OCI-LY7 (cell line): ENCODE data around the gene ZNF117. TPM values are rescaled to one million over a fixed set of nuclear protein-coding genes. Genes with fewer than 3 reads are reported as not detected.

Source experiments
- BruUV-seq: library from RNA; stranded (reverse); fragments of 400-500 nt; replicated peaks from 2 replicates; lab custom pipeline; 2021; lab: Mats Ljungman, UMichigan
- CTCF ChIA-PET: fragments of 300-600 bp; sonication (Branson Sonifier 250); formaldehyde crosslinking; loops from one replicate; lab custom pipeline; 2022; ENCODE audit warnings: antibody characterized with exemption; ENCODE audit not compliant: unreplicated experiment; lab: Charles Lee
- POLR2A ChIA-PET: fragments of 300-600 bp; sonication (Branson Sonifier 250); formaldehyde crosslinking; loops from one replicate; lab custom pipeline; 2022; ENCODE audit warnings: antibody characterized with exemption; lab: Charles Lee
- DNase-seq: peaks from one replicate; pipeline ENCODE4 v3.0.0-alpha.2; 2015; ENCODE audit warnings: low spot score
- H2AFZ ChIP-seq: fragments of 200-600 bp; sonication (generic), shearing (Covaris generic); 2 replicates; pipeline ENCODE4 v1.6.1; 2014; ENCODE audit warnings: mild to moderate bottlenecking, antibody characterized with exemption, low read length, moderate library complexity
- H3K27ac ChIP-seq: fragments of 200-600 bp; sonication (generic); 2 replicates; pipeline ENCODE4 v1.5.1; 2014; ENCODE audit warnings: mixed run types, low read depth, mild to moderate bottlenecking, moderate library complexity, low read length, inconsistent platforms; ENCODE audit not compliant: poor library complexity, severe bottlenecking
- H3K36me3 ChIP-seq: fragments of 200-600 bp; sonication (generic); 2 replicates; pipeline ENCODE4 v1.6.1; 2014; ENCODE audit warnings: mild to moderate bottlenecking, antibody characterized with exemption, low read length, moderate library complexity, mixed read lengths; ENCODE audit not compliant: insufficient read depth
- H3K4me1 ChIP-seq: fragments of 200-600 bp; sonication (generic); 2 replicates; pipeline ENCODE4 v1.5.1; 2014; ENCODE audit warnings: mild to moderate bottlenecking, low read length; ENCODE audit not compliant: insufficient read depth, poor library complexity, severe bottlenecking
- H3K4me2 ChIP-seq: fragments of 200-600 bp; sonication (generic); 2 replicates; pipeline ENCODE4 v1.6.1; 2014; ENCODE audit warnings: mild to moderate bottlenecking, low read length
- H3K4me3 ChIP-seq: fragments of 200-600 bp; sonication (generic); 2 replicates; pipeline ENCODE4 v1.5.1; 2014; ENCODE audit warnings: mild to moderate bottlenecking, low read depth, low read length; ENCODE audit not compliant: poor library complexity, severe bottlenecking
- H3K79me2 ChIP-seq: fragments of 200-600 bp; sonication (generic); 2 replicates; pipeline ENCODE4 v1.6.1; 2016; ENCODE audit warnings: low read depth, mild to moderate bottlenecking, low read length, moderate library complexity, mixed read lengths; ENCODE audit not compliant: insufficient read depth
- H3K9me2 ChIP-seq: fragments of 200-600 bp; sonication (generic); 2 replicates; pipeline ENCODE4 v1.6.1; 2016; ENCODE audit warnings: mild to moderate bottlenecking, low read length, mixed read lengths; ENCODE audit not compliant: insufficient read depth
- H3K9me3 ChIP-seq: fragments of 200-600 bp; sonication (generic); 2 replicates; pipeline ENCODE4 v1.6.1; 2014; ENCODE audit warnings: mild to moderate bottlenecking, mixed run types, low read length, mixed read lengths
- H4K20me1 ChIP-seq: fragments of 200-600 bp; sonication (generic); 2 replicates; pipeline ENCODE4 v1.6.1; 2014; ENCODE audit warnings: mild to moderate bottlenecking, antibody characterized with exemption, low read length, moderate library complexity, mixed read lengths; ENCODE audit not compliant: insufficient read depth
- CTCF ChIP-seq: fragments of 200-600 bp; sonication (generic); conservative IDR thresholded peaks from 2 replicates; pipeline ENCODE4 v1.5.1; 2014; ENCODE audit warnings: mild to moderate bottlenecking, antibody characterized with exemption, low read length, moderate library complexity, mixed read lengths
- EZH2phosphoT487 ChIP-seq: fragments of 200-600 bp; sonication (generic); IDR thresholded peaks from 2 replicates; pipeline ENCODE4 v1.6.1; 2018; ENCODE audit warnings: low read depth, borderline replicate concordance, mild to moderate bottlenecking, mixed run types, antibody characterized with exemption, low read length, moderate library complexity, mixed read lengths
- intact Hi-C: fragments of 100-400 bp; cut with micrococcal nuclease; formaldehyde crosslinking; loops from one replicate; pipeline ENCODE4 v1.10.0; 2022; ENCODE audit not compliant: unreplicated experiment
- total RNA-seq, 2 experiments: library from RNA; depleted of rRNA in 1 of 2; stranded (reverse); fragments of >200 nt in 1 of 2; shearing (Covaris generic) in 1 of 2; gene quantifications; 2 replicates each; pipeline ENCODE4 v1.2.3, GENCODE V29; 2014 to 2022

ZNF117 gene
- total RNA-seq, 2 experiments from 2014 or later = 19.5 to 32.8 TPM

- no peak overlapping the region for H3K4me3 ChIP-seq
- no peaks in the 10 kb centered on the region for H3K9me2 ChIP-seq
- POLR2A ChIA-PET = no interaction called here
- H3K27ac ChIP-seq = peak overlapping the region; percentile 96
- BruUV-seq = no TSS peak
- CTCF ChIA-PET = no interaction called here
- H4K20me1 ChIP-seq = no peaks in the 10 kb centered on the region
- peaks cover 85% of the 10 kb centered on the region for H3K36me3 ChIP-seq
- peaks cover 50% of the 10 kb centered on the region for H3K4me1 ChIP-seq
- peaks cover 60% of the 10 kb centered on the region for H3K79me2 ChIP-seq
- TF ChIP-seq CTCF = no peak
- no peak for DNase-seq
- H2AFZ ChIP-seq = no peak overlapping the region
- intact Hi-C loops = no loop called here
- no peak overlapping the region for H3K4me2 ChIP-seq
- H3K9me3 ChIP-seq = peaks cover 42% of the 10 kb centered on the region
Observed at GRCh38 chr7:65001291-65001814, 10.5 kb upstream of the ZNF117 start.

- no peak for TF ChIP-seq EZH2phosphoT487
- TF ChIP-seq CTCF = no peak
- no TSS peak for BruUV-seq
- H2AFZ ChIP-seq = no peak overlapping the region
- H3K4me2 ChIP-seq = peak overlapping the region; percentile 58
- H3K79me2 ChIP-seq = peaks cover 40% of the 10 kb centered on the region
- POLR2A ChIA-PET = interaction anchor here (0.6 kb wide), 1 partner anchor 38 kb away, joined by 4 read pairs; no protein-coding TSS in a partner anchor
- H3K9me2 ChIP-seq = no peaks in the 10 kb centered on the region
- peaks cover 45% of the 10 kb centered on the region for H3K9me3 ChIP-seq
- H3K27ac ChIP-seq = peak overlapping the region; percentile 96
- DNase-seq = peak; percentile 87
- CTCF ChIA-PET = no interaction called here
- peaks cover 37% of the 10 kb centered on the region for H3K4me1 ChIP-seq
- H3K36me3 ChIP-seq = peaks cover 82% of the 10 kb centered on the region
- peak overlapping the region; percentile 30 for H3K4me3 ChIP-seq
- intact Hi-C loops = loop anchor here (2.0 to 10.0 kb wide), 2 partner anchors 39 to 465 kb away; no protein-coding TSS in a partner anchor
- H4K20me1 ChIP-seq = no peaks in the 10 kb centered on the region
Observed at GRCh38 chr7:64999165-65000004, 8.5 kb upstream of the ZNF117 start.

GRCh38 chr7:64998865-64999164 lies 8.0 kb upstream of the ZNF117 start:
- Histone ChIP-seq H3K4me1 (peaks cover 33% of the 10 kb centered on the region), H3K27ac (peak overlapping the region; percentile 96), H2AFZ (no peak overlapping the region), H3K4me2 (peak overlapping the region; percentile 58; the same call in 1 of the 2 replicates), H3K4me3 (peak overlapping the region; percentile 0), H3K9me2 (no peaks in the 10 kb centered on the region), H4K20me1 (no peaks in the 10 kb centered on the region), H3K79me2 (peaks cover 35% of the 10 kb centered on the region), H3K36me3 (peaks cover 76% of the 10 kb centered on the region), H3K9me3 (peaks cover 44% of the 10 kb centered on the region)
- POLR2A ChIA-PET = no interaction called here
- CTCF ChIA-PET = no interaction called here
- intact Hi-C loops = loop anchor here (2.0 to 10.0 kb wide), 2 partner anchors 40 to 466 kb away; no protein-coding TSS in a partner anchor
- no peak for DNase-seq
- TF ChIP-seq CTCF (no peak), EZH2phosphoT487 (no peak)
- no TSS peak for BruUV-seq
